A549 treated with RU486 at 1 μM for 4 hours (cell line): Measurements from ENCODE around the gene SARM1. TPM values are rescaled to one million over a fixed set of nuclear protein-coding genes. Genes with fewer than 3 reads are reported as not detected.

ENCODE experiments used
- total RNA-seq: library from RNA; stranded (reverse); fragments of 200-300 nt; extraction: Qiagen RNA extraction; gene quantifications from 5 replicates; pipeline ENCODE4 v1.2.3, GENCODE V29; 2022; ENCODE audit warnings: low read depth

Gene SARM1
- total RNA-seq, result 4.3 to 7.2 TPM (median 5.2 TPM) in 5 replicates

DNA sequence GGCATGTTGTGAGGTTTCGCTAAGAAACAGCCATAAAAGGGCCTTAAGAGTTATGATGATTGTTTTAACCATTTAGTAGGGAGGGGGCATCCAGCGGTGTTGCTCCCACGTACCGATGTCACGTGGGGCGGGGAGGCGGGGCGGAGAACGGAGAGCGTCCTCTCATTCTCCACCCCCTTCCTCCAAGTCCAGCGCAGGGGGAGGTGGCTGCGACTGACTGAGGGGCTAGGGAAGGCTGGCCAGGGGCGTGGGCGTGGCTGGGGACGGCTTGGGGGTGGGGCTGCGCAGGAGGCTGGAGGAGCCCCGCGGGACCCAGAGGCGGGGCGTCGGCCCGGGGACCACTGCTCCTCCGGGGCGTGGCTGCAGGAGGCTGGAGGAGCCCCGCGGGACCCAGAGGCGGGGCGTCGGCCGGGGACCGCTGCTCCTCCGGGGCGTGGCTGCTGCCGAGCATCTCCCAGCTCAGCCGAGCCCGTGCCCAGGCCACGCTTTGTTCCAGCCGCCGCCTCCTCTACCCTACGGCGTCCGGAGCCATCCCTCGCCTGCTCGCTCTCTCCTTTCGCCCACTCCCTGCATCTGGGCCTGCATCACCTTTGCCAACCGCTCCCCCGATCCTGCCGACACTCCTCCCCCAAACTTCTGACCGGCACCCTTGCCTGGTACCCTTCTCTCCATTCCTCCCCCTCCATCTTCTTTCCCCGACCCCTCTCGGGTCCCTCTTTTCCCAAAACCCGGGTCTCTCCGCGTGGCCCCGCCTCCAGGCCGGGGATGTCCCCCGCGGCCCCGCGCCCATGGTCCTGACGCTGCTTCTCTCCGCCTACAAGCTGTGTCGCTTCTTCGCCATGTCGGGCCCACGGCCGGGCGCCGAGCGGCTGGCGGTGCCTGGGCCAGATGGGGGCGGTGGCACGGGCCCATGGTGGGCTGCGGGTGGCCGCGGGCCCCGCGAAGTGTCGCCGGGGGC, at the start of gene SARM1:
TSS of gene SARM1 (plus strand) at position 450 of the 958 bp plus-strand sequence. CDS start at position 789, 339 bp downstream.

DNA sequence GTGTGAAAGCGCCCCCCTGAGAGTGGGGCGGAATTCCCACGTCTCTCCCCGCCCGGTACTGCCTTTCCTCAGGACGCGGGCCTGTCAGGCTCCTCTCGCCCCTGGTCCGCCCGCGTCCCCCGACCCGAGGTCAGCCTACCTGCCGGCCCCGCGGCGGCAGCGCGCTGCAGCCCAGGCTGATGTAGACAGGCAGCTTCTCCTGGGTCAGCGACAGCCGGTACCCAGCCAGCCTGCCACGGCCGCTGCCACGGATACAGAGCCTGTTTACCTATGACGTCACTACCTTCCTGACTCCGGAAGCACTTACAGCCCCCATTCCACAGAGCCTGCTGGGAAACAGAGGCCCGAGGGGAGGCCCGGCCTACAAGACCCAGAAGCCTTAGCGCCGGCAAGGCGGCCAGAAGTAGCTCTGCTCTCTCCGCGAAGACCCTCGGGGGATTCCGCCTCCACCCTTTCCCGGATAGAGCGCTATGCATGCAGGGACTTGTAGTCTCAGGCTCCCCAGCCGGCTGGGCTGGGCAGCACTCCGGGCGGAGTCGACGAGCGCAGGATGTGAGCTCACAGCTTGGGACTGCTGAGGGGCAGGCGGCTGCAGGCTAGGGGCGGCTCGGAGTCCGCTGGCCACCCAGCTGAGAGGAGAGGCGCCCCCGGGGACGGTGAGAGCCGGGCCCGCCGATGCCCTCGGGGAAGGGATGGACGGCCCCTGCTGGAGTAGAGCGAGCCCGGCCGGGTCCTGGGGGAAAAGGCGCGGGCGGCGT, 36.1 kb upstream of the SARM1 start, which contains the start of the genes IFT20 and TNFAIP1:
TSS of gene IFT20 (minus strand) at position 272 of the 758 bp plus-strand sequence. CDS start 3,487 bp downstream, outside the sequence.
TSS of gene TNFAIP1 (plus strand) at position 561 of the 758 bp plus-strand sequence. CDS start 3,761 bp downstream, outside the sequence.

DNA sequence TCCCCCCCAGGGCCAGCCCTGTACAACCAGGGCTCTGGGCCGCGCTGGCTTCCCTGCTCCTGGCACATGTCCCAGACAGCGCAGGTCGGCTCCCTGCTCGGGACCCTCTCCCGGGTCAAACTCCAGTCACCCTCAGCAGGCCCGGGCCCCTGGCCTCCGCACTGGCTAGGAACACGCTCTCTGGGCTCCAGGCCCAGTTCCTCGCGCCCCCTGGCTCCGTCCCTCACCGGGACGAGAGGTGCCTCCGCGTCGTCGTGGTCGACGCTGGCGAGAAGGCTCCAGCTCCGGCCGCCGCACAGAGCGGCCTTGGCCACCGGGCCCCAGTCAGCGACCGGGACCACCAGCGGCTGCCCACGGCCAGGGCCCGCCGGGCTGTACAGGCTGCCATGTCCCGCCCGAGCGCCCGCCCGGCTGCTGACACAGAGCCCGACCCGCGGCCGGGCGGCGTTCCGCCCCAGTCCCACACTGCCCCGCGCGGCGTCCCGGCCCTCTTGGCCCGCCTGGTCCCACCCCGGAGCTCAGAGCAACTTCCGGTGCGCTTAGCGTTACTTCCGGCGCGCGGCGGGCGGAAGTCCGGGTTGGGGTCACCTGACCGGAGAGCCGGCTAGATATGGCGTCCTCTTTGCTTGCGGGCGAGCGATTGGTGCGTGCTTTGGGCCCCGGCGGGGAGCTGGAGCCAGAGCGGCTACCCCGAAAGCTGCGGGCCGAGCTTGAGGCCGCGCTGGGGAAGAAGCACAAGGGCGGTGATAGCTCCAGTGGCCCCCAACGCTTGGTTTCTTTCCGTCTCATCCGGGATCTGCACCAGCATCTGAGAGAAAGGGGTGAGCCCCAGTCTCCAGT, 14.2 kb upstream of the SARM1 start, which contains the start of gene POLDIP2:
TSS of gene POLDIP2 (minus strand) at position 467 of the 840 bp plus-strand sequence. CDS start at position 388, 79 bp downstream.

DNA sequence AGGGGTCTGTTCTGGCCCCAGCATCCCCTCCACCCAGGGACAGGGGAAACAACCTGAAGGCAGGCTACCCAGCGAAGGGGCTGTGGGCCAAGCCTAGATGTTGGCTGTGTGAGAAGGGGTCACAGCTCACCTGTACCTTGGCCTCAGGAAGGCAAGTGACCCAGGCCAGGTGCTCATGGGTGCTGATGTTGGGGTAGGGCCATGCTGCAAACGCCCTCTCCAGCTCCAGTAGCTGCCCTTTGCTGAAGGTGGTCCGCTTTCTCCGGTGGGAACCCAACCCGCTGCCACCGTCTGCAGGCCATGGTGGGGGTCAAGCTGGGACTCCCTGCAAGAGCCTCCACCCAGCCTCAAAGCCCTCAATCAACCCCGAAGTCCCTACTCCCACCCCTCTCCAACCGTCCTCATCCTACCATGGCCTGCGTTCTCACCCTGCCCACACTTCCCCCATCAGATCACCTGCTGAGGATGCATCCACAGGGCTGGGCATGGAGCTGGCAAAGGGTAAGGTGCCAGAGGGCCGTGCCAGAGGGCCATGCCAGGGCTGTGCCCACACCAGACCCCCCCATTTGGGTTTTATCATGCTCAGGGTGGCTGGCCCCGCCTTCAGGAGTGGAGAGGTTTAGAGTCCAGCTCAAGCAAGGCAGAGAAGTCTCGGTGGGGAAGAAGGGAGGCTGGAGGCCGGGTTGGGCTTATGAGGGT, 6.7 kb upstream of the SARM1 start, which contains the start of gene SEBOX:
TSS of gene SEBOX (minus strand) at position 535 of the 699 bp plus-strand sequence. CDS start at position 487, 48 bp downstream.

DNA sequence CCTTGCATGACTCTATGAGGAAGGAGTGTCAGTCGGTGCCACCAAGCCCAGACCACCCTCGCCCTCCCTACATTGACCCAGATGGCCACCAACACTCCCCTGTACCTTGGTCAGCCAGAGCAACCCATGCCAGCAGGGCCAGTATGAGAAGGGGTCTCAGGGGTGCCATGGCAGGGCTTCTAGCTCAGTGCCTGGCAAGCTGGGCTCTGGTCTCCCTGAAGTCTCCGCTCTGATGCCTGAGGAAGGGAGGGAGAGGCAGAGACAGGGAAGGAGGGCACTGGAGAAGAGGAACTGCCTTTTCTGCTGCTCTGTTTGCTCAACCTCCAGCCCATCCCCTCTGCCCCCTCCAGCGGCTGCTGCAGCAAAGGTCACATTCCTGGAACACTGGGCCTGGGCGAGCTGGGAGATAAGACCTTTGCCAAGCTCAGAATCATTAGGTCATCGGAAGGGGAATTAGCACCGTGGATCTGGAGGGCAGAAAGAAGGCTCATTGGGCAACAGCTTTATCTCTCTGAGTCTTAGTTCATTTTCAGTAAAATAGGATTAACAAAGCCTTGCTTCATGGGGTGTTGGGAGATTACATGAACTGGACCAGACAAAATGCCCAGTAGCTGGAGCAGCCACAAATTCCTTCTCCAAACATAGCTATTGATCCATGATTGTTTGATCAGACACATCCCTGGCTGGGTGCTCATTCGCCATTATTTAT, 1.3 kb upstream of the SARM1 start, which contains the start of gene VTN:
TSS of gene VTN (minus strand) at position 273 of the 709 bp plus-strand sequence. CDS start at position 169, 104 bp downstream.

DNA sequence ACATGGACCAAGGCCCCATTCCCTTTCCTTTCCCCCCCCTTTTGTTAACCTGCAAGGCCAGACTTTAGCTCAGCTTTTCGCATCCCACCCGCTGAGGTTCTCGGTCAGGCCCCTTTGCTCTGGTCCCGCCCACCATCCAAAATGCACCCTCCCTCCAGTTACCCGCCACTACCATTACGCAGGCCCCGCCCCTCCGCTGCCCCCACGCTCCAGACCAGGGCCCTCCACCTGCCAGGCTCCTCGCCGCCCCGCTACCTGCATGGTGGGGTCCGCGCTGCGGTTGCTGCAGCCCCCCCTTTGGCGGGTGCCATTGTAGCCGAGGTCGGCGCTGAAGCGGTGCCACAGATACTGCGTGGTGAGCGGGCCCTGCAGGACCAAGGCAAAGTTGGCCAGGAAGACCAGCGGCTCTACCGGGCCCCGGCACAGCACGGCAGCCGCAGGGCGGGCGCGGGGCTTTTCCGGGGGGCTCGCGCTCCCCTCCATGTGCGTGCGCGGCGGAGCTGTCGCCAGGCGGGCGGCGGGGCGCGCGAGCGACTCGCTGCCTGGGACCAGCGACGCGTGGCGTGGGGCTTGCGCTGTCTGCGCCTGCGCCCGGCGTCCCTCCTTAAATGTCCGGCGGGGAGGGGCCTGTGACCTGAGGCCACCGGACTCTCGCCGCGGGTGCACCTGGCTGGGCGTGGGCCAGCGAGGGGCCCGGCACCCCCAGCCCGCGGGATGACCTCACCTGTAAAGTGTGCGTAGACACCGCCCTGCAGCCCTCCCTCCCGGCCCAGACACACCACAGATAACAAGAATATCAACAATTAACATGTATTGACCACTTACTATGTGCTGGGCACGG, 34.4 kb downstream of the SARM1 start, which contains the start of gene SLC46A1:
TSS of gene SLC46A1 (minus strand) at position 581 of the 841 bp plus-strand sequence. CDS start at position 483, 98 bp downstream.

Other genes starting within 250 kb of the SARM1 start
- 48.1 to 56.0 TPM (median 51.1 TPM) in 5 replicates for gene TMEM97, start 52.5 kb upstream of the SARM1 start, total RNA-seq
- gene IFT20, start 36.2 kb upstream of the SARM1 start, total RNA-seq, result 57.2 to 59.9 TPM (median 57.8 TPM) in 5 replicates
- 39.9 to 54.1 TPM (median 46.9 TPM) in 5 replicates for gene TNFAIP1, start 35.9 kb upstream of the SARM1 start, total RNA-seq
- gene POLDIP2, start 14.2 kb upstream of the SARM1 start, total RNA-seq, result 139 to 167 TPM (median 160 TPM) in 5 replicates
- gene SEBOX, start 6.5 kb upstream of the SARM1 start, total RNA-seq, result not detected in 5 replicates
- gene VTN, start 1.4 kb upstream of the SARM1 start, total RNA-seq, result 16.0 to 24.4 TPM (median 22.0 TPM) in 5 replicates
- gene SLC46A1, start 34.5 kb downstream of the SARM1 start, total RNA-seq, result 16.1 to 21.6 TPM (median 20.2 TPM) in 5 replicates
- 0.10 to 0.18 TPM (median 0.14 TPM) in 4 of 5 replicates, not detected in the other for gene SLC13A2, start 102.0 kb downstream of the SARM1 start, total RNA-seq
- gene FOXN1, start 134.7 kb downstream of the SARM1 start, total RNA-seq, result not detected in 5 replicates
- 25.1 to 32.6 TPM (median 29.0 TPM) in 5 replicates for gene UNC119, start 180.9 kb downstream of the SARM1 start, total RNA-seq
- gene PIGS, start 199.8 kb downstream of the SARM1 start, total RNA-seq, result 55.8 to 58.4 TPM (median 56.6 TPM) in 5 replicates
- 1.3 to 2.3 TPM (median 1.8 TPM) in 5 replicates for gene ALDOC, start 205.2 kb downstream of the SARM1 start, total RNA-seq
- gene SPAG5, start 227.3 kb downstream of the SARM1 start, total RNA-seq, result 72.4 to 90.1 TPM (median 77.8 TPM) in 5 replicates
- 2.2 to 4.9 TPM (median 4.2 TPM) in 5 replicates for gene RSKR, start 242.5 kb downstream of the SARM1 start, total RNA-seq